HG02840 (cell line): ENCODE results near the gene LYRM7.
"Not testable (repeated sequence)": the region's sequence is repeated elsewhere in the genome, so short reads cannot be mapped to it uniquely, and the experiment has no call there.

Experiments used
- ATAC-seq: cut with Tn5 transposase; IDR thresholded peaks from one replicate; pipeline ENCODE4 v1.9.1; 2021; ENCODE audit warnings: mild to moderate bottlenecking, moderate library complexity, moderate number of reproducible peaks; ENCODE audit not compliant: unreplicated experiment, low FRiP score

The LYRM7 gene

DNA sequence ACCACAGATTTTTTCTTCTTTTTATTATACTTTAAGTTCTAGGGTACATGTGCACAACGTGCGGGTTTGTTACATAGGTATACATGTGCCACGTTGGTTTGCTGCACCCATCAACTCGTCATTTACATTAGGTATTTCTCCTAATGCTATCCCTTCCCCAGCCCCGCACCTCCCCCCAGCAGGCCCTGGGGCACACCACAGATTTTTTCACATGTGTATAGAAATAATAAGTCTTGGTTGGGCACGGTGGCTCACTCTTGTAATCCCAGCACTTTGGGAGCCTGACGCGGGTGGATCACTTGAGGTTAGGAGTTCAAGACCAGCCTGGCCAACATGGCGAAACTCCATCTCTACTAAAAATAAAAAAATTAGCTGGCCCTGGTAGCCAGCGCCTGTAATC lies 83.3 kb downstream of the LYRM7 start:
- not testable (repeated sequence) for ATAC-seq

DNA sequence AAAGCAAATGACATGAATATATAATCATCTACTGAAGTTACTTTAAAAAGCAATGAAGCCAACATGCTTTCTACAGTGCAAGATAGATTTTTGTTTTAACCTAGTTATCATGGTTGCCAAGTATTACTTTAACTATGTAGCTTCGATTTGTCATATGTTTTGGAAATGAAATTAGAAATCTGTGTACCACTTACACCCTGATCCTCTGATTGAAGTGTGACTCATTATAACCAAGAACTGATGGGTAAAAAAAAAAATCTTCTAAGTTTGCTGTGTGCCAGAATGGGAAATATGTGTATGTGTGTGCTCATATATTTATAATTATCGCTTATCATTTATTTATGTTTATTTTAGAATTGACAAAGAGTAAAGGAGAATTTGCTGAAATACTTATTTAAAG lies 84.0 kb downstream of the LYRM7 start:
- ATAC-seq, result no peak
